OCI-LY1 (cell line): ENCODE data around the gene DISP2.

Experiments used
- H2AFZ ChIP-seq: fragments of 200-600 bp; sonication (generic), shearing (Covaris generic); 2 replicates; pipeline ENCODE4 v1.6.0; 2014; ENCODE audit warnings: antibody characterized with exemption, mild to moderate bottlenecking, low read length
- H3F3A ChIP-seq: fragments of 200-600 bp; sonication (generic), shearing (Covaris generic); 2 replicates; pipeline ENCODE4 v1.6.0; 2014; ENCODE audit warnings: mild to moderate bottlenecking, antibody characterized with exemption, low read length, moderate library complexity; ENCODE audit not compliant: insufficient read depth
- H3K27ac ChIP-seq: fragments of 200-600 bp; sonication (generic); 2 replicates; pipeline ENCODE4 v1.5.1; 2014; ENCODE audit warnings: low read length, mixed run types, mild to moderate bottlenecking, low read depth; ENCODE audit not compliant: poor library complexity, severe bottlenecking
- H3K27me3 ChIP-seq: fragments of 200-600 bp; sonication (generic); 2 replicates; pipeline ENCODE4 v1.6.0; 2014; ENCODE audit warnings: antibody characterized with exemption, mild to moderate bottlenecking, low read length, moderate library complexity; ENCODE audit not compliant: insufficient read depth
- H3K36me3 ChIP-seq: fragments of 200-600 bp; sonication (generic); 2 replicates; pipeline ENCODE4 v1.6.1; 2014; ENCODE audit warnings: mild to moderate bottlenecking, antibody characterized with exemption, low read length, moderate library complexity, mixed read lengths; ENCODE audit not compliant: insufficient read depth
- H3K4me1 ChIP-seq: fragments of 200-600 bp; sonication (generic); 2 replicates; pipeline ENCODE4 v1.5.1; 2014; ENCODE audit warnings: mild to moderate bottlenecking, low read length, moderate library complexity; ENCODE audit not compliant: insufficient read depth, severe bottlenecking
- H3K4me2 ChIP-seq: fragments of 200-600 bp; sonication (generic), shearing (Covaris generic); 2 replicates; pipeline ENCODE4 v1.6.1; 2014; ENCODE audit warnings: low read length
- H3K4me3 ChIP-seq: fragments of 200-600 bp; sonication (generic); 2 replicates; pipeline ENCODE4 v1.5.1; 2014; ENCODE audit warnings: low read length, low read depth, mild to moderate bottlenecking, mixed read lengths; ENCODE audit not compliant: poor library complexity, severe bottlenecking
- H3K79me2 ChIP-seq: fragments of 200-600 bp; shearing (Covaris generic); 2 replicates; pipeline ENCODE4 v1.6.1; 2016; ENCODE audit warnings: mixed run types, low read length, mixed read lengths; ENCODE audit not compliant: insufficient read depth
- H3K9ac ChIP-seq: fragments of 200-600 bp; sonication (generic), shearing (Covaris generic); 2 replicates; pipeline ENCODE4 v1.6.1; 2014; ENCODE audit warnings: mild to moderate bottlenecking, low read length, mixed read lengths
- H3K9me2 ChIP-seq: fragments of 200-600 bp; sonication (generic), shearing (Covaris generic); 2 replicates; pipeline ENCODE4 v1.6.1; 2014; ENCODE audit warnings: low read depth, mild to moderate bottlenecking, low read length, mixed read lengths
- H3K9me3 ChIP-seq: fragments of 200-600 bp; shearing (Covaris generic); 2 replicates; pipeline ENCODE4 v1.6.1; 2014; ENCODE audit warnings: low read length, mixed read lengths
- H4K20me1 ChIP-seq: fragments of 200-600 bp; sonication (generic), shearing (Covaris generic); 2 replicates; pipeline ENCODE4 v1.6.0; 2016; ENCODE audit warnings: mild to moderate bottlenecking, low read length; ENCODE audit not compliant: insufficient read depth
- EZH2 ChIP-seq: fragments of 200-600 bp; sonication (generic), shearing (Covaris generic); IDR thresholded peaks from 2 replicates; pipeline ENCODE4 v1.8.0; 2017; ENCODE audit warnings: borderline replicate concordance, mixed run types, mild to moderate bottlenecking, antibody characterized with exemption, low read length, moderate library complexity, mixed read lengths
- TF ChIP-seq, protein P1 (sequence below): fragments of 200-600 bp; sonication (generic), shearing (Covaris generic); IDR thresholded peaks from 2 replicates; pipeline ENCODE4 v1.5.1; 2017; ENCODE audit warnings: mild to moderate bottlenecking, antibody characterized with exemption, low read length, moderate library complexity, mixed read lengths

Gene DISP2

DNA sequence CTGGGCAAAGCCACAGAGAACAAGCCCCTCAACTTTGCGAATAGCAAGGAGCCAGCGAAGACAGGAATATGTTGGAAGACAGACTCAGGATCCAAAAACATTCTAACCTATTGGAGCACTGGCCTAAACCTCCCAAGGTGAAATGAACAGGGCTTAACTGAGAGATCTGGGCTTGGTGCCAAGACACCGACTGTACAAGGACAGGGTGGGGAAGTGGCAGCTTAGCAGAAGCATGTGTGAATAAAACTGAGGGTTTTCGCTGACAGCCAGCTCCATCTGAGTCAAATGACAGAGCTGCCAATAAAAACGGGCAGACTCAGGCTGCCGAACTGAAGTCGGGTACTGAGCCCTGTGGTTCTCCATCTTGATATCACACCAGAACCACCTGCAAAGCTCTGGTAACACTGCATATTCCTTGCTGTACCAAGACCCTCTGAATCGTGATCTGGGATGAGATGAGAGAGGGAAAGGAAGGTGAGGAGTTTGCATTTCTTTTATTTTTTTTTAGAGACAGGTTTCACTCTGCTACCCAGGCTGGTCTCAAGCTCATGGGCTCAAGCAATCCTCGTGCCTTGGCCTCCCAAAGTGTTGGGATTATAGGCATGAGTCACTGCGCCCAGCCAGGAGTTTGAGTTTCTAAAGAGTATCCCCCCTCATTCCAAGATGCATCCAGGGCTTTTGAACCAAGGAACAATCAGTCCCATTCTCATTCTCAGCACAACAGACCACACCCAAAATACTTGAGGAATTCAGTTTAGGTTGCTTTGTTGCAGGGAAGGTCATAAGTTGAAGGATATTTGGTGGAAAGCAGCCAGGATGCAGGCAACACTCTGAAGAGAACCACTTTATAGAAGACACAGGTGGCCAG lies 44.3 kb upstream of the DISP2 start:
- no peak for TF ChIP-seq EZH2
- TF ChIP-seq, protein P1, sequence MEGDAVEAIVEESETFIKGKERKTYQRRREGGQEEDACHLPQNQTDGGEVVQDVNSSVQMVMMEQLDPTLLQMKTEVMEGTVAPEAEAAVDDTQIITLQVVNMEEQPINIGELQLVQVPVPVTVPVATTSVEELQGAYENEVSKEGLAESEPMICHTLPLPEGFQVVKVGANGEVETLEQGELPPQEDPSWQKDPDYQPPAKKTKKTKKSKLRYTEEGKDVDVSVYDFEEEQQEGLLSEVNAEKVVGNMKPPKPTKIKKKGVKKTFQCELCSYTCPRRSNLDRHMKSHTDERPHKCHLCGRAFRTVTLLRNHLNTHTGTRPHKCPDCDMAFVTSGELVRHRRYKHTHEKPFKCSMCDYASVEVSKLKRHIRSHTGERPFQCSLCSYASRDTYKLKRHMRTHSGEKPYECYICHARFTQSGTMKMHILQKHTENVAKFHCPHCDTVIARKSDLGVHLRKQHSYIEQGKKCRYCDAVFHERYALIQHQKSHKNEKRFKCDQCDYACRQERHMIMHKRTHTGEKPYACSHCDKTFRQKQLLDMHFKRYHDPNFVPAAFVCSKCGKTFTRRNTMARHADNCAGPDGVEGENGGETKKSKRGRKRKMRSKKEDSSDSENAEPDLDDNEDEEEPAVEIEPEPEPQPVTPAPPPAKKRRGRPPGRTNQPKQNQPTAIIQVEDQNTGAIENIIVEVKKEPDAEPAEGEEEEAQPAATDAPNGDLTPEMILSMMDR = no peak
- H3K9ac ChIP-seq = no peak overlapping the region
- no peaks in the 10 kb centered on the region for H4K20me1 ChIP-seq
- no peaks in the 10 kb centered on the region for H3K9me3 ChIP-seq
- H2AFZ ChIP-seq = no peak overlapping the region
- H3F3A ChIP-seq = no peaks in the 10 kb centered on the region
- no peaks in the 10 kb centered on the region for H3K9me2 ChIP-seq
- no peaks in the 10 kb centered on the region for H3K79me2 ChIP-seq
- H3K4me3 ChIP-seq = no peak overlapping the region
- no peak overlapping the region for H3K27ac ChIP-seq
- H3K4me2 ChIP-seq = peak overlapping the region; percentile 2; the same call in 1 of the 2 replicates
- H3K4me1 ChIP-seq = peaks cover 13% of the 10 kb centered on the region
- H3K27me3 ChIP-seq = no peaks in the 10 kb centered on the region
- H3K36me3 ChIP-seq = no peaks in the 10 kb centered on the region

DNA sequence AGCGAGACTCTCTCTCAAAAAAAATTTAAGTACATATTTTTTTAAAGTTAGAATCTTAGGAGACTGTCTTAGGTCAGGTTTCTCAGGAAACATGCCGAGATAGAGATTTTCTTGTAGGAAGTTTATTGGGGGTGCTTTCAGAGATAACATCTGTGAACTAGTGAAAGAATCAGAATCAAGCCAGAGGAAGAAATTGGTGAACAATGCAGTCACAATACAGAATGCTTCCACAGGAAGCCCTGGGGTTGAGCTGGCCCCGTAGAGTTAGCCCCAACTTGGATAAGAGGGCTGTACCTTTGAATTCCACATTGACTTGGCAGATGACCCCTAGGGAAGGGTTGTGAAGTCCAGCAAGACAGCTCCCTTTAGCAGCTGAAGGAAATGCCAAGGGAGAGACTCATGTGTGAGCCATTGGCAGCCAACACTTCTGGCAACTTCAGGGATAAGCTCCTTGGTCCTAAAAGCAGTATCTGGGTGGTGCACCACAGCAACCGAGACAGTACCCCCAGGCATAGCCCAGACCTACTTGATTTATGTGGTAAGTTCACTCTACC lies 43.2 kb upstream of the DISP2 start:
- H3K79me2 ChIP-seq = no peaks in the 10 kb centered on the region
- H3K9me3 ChIP-seq = no peaks in the 10 kb centered on the region
- H3K9ac ChIP-seq = no peak overlapping the region
- H3K27me3 ChIP-seq = no peaks in the 10 kb centered on the region
- no peaks in the 10 kb centered on the region for H3K9me2 ChIP-seq
- no peak overlapping the region for H3K4me3 ChIP-seq
- H3K27ac ChIP-seq = no peak overlapping the region
- no peak overlapping the region for H2AFZ ChIP-seq
- no peak overlapping the region for H3K4me2 ChIP-seq
- H3K4me1 ChIP-seq = peaks cover 5% of the 10 kb centered on the region
- no peaks in the 10 kb centered on the region for H3F3A ChIP-seq
- no peaks in the 10 kb centered on the region for H4K20me1 ChIP-seq
- TF ChIP-seq, protein P1 = no peak
- TF ChIP-seq EZH2 = no peak
- no peaks in the 10 kb centered on the region for H3K36me3 ChIP-seq

DNA sequence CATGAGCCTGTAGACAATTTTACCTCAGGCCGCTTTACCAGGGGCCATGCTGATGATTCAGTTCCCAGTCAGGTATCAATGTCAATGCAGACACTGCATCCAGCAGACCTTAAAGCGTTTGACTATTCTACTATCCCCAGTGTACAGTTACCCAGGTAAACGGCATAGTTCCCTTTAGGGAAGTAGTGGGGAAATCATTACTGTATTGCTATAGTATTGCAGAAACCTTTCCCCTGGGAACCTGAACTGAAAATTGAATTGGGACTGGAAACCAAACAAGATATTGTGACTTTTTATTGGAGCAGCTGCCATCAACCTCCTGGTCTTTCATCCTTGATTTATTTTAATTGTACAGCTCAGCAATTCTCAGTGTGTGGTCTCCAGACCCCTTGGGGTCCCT lies 41.1 kb upstream of the DISP2 start:
- no peaks in the 10 kb centered on the region for H3K27me3 ChIP-seq
- H3F3A ChIP-seq = no peaks in the 10 kb centered on the region
- H3K4me1 ChIP-seq = peaks cover 5% of the 10 kb centered on the region
- H3K9me2 ChIP-seq = no peaks in the 10 kb centered on the region
- no peaks in the 10 kb centered on the region for H3K79me2 ChIP-seq
- no peak overlapping the region for H3K4me2 ChIP-seq
- TF ChIP-seq EZH2 = no peak
- TF ChIP-seq, protein P1 = no peak
- H2AFZ ChIP-seq = no peak overlapping the region
- no peak overlapping the region for H3K27ac ChIP-seq
- H3K4me3 ChIP-seq = no peak overlapping the region
- no peaks in the 10 kb centered on the region for H3K9me3 ChIP-seq
- no peaks in the 10 kb centered on the region for H3K36me3 ChIP-seq
- H3K9ac ChIP-seq = no peak overlapping the region
- no peaks in the 10 kb centered on the region for H4K20me1 ChIP-seq
